CD4-positive, alpha-beta T cell treated with Interferon gamma for 1 hour (primary cell): ENCODE data around the gene ETS1.

Experiments used
- DNase-seq: peaks from one replicate; pipeline ENCODE4 v3.0.0-alpha.2; 2020

ETS1 gene

GRCh38 chr11:128564642-128565245, 22.6 kb downstream of the ETS1 start:
- no peak for DNase-seq

- no peak for DNase-seq
Observed at GRCh38 chr11:128563942-128564641, 23.3 kb downstream of the ETS1 start.

GRCh38 chr11:128563308-128563707, 24.1 kb downstream of the ETS1 start:
- no peak for DNase-seq

- DNase-seq: no peak
Observed at GRCh38 chr11:128559496-128560103, 27.8 kb downstream of the ETS1 start.

GRCh38 chr11:128555606-128556005, 31.8 kb downstream of the ETS1 start:
- DNase-seq: no peak

- no peak for DNase-seq
Observed at GRCh38 chr11:128553662-128554362, 33.5 kb downstream of the ETS1 start.

GRCh38 chr11:128552783-128553661, 34.3 kb downstream of the ETS1 start:
- DNase-seq: peak; percentile 77

GRCh38 chr11:128551611-128552335, 35.6 kb downstream of the ETS1 start:
- peak; percentile 18 for DNase-seq

GRCh38 chr11:128551058-128551457, 36.3 kb downstream of the ETS1 start:
- no peak for DNase-seq

GRCh38 chr11:128550261-128550821, 37.0 kb downstream of the ETS1 start:
- DNase-seq: no peak

GRCh38 chr11:128549256-128549944, 38.0 kb downstream of the ETS1 start:
- no peak for DNase-seq

- no peak for DNase-seq
Observed at GRCh38 chr11:128548649-128549255, 38.6 kb downstream of the ETS1 start.

GRCh38 chr11:128547946-128548648, 39.3 kb downstream of the ETS1 start:
- DNase-seq: no peak

- DNase-seq: no peak
Observed at GRCh38 chr11:128546916-128547315, 40.4 kb downstream of the ETS1 start.

GRCh38 chr11:128544471-128545051, 42.8 kb downstream of the ETS1 start:
- no peak for DNase-seq

- DNase-seq: no peak
Observed at GRCh38 chr11:128540469-128540868, 46.9 kb downstream of the ETS1 start.

GRCh38 chr11:128536506-128536905, 50.9 kb downstream of the ETS1 start:
- no peak for DNase-seq

GRCh38 chr11:128535468-128536457, 51.6 kb downstream of the ETS1 start:
- no peak for DNase-seq
